Limb (tissue), 2 donors: Measurements from ENCODE around the gene NUDT9.

Experiments
- DNase-seq, 2 donors: peaks; one replicate each; pipeline ENCODE4 v3.0.0-alpha.2; 2016; ENCODE audit errors: extremely low spot score in 2 of 2

The NUDT9 gene

DNA sequence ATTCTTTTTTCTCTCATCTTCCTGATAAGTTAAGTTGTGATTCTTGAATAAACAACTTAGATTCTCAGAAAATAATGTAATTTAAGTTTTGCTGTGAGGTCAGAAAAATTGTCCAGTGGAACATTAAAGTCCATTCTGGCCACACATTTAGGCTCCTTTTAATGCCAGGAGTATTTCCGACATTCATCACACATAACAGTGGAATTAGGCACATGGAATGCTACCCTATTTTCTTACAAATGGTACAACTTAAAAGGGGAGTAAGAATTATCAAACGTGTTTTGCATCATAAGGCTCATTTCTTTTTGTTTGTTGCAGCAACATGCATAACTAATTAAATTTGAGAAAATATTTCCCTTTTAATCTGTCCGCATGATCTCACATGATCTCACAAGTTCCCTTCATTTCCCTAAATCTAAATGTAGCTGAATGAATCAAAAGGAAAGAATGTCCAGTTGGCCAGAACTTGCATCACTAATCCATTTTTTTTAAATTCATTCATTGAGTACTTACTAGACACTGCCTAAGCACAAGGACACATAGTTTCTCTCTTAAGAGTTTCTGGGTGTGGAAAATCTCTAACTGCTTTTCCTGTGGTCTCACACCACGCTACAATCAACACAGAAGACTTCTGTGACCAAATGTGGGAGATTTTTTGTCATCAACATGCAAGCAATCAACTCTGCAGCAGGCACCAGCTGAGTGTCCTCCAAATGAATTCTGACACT lies 84.8 kb downstream of the NUDT9 start:
- no peak for DNase-seq
